ENCODE results near the gene NDUFA7. TPM values are rescaled to one million over a fixed set of nuclear protein-coding genes. Genes with fewer than 3 reads are reported as not detected.
A peak's percentile ranks its signal among the peaks of the same experiment; 100 is the strongest.

The NDUFA7 gene
- total RNA-seq, 1 donor from 2014 or later: 49.3 TPM

- Histone ChIP-seq H3K4me2 (ENCODE audit: low read length) (no peak overlapping the region), H3K9ac (ENCODE audit: low read length) (no peak overlapping the region), H3K27me3 (ENCODE audit: insufficient read depth, low read length) (no peaks in the 10 kb centered on the region), H3K4me3 (ENCODE audit: insufficient read depth, low read depth, low read length) (no peak overlapping the region), H3K27ac (ENCODE audit: low read depth, low read length) (no peak overlapping the region), H4K20me1 (ENCODE audit: insufficient read depth, low read length) (no peaks in the 10 kb centered on the region), H3K4me1 (ENCODE audit: insufficient read depth, low read length) (peaks cover 37% of the 10 kb centered on the region), H3K36me3 (ENCODE audit: insufficient read depth, low read length) (no peaks in the 10 kb centered on the region), H2AFZ (ENCODE audit: low read depth, low read length) (no peak overlapping the region), H3K9me3 (ENCODE audit: insufficient read depth, low read depth, low read length) (no peaks in the 10 kb centered on the region), H3K79me2 (ENCODE audit: insufficient read depth, low read length) (no peaks in the 10 kb centered on the region)
- TF ChIP-seq CTCF (IDR thresholded peaks at IDR 0.05; ENCODE audit: insufficient read depth, low read depth, low read length): no peak
- no peak for TF ChIP-seq EZH2 (IDR thresholded peaks at IDR 0.05; ENCODE audit: insufficient read depth, low read length)
- DNase-seq (ENCODE audit: low read depth) (no peak), FAIRE-seq (no peak)
- no peak overlapping the region for H3K27ac Mint-ChIP-seq (ENCODE audit: unreplicated experiment)
- H3K4me3 Mint-ChIP-seq (ENCODE audit: unreplicated experiment): no peak overlapping the region
- peaks cover 3% of the 10 kb centered on the region for H3K9me3 Mint-ChIP-seq (ENCODE audit: unreplicated experiment)
- H3K36me3 Mint-ChIP-seq (ENCODE audit: low read depth, unreplicated experiment): no peaks in the 10 kb centered on the region
- H3K4me1 Mint-ChIP-seq (ENCODE audit: low read depth, unreplicated experiment): peaks cover 26% of the 10 kb centered on the region
- H3K27me3 Mint-ChIP-seq (ENCODE audit: low read depth, unreplicated experiment): no peaks in the 10 kb centered on the region
These were observed 39.0 kb upstream of the NDUFA7 start for GRCh38 chr19:8360196-8360595.

- H3K4me1 Mint-ChIP-seq (ENCODE audit: low read depth, unreplicated experiment): peaks cover 28% of the 10 kb centered on the region
- Histone ChIP-seq H3K9ac (ENCODE audit: low read length) (no peak overlapping the region), H4K20me1 (ENCODE audit: insufficient read depth, low read length) (no peaks in the 10 kb centered on the region), H3K36me3 (ENCODE audit: insufficient read depth, low read length) (no peaks in the 10 kb centered on the region), H2AFZ (ENCODE audit: low read depth, low read length) (no peak overlapping the region), H3K27me3 (ENCODE audit: insufficient read depth, low read length) (no peaks in the 10 kb centered on the region), H3K27ac (ENCODE audit: low read depth, low read length) (no peak overlapping the region), H3K9me3 (ENCODE audit: insufficient read depth, low read depth, low read length) (no peaks in the 10 kb centered on the region), H3K4me1 (ENCODE audit: insufficient read depth, low read length) (peaks cover 37% of the 10 kb centered on the region), H3K79me2 (ENCODE audit: insufficient read depth, low read length) (no peaks in the 10 kb centered on the region), H3K4me2 (ENCODE audit: low read length) (no peak overlapping the region), H3K4me3 (ENCODE audit: insufficient read depth, low read depth, low read length) (no peak overlapping the region)
- H3K4me3 Mint-ChIP-seq (ENCODE audit: unreplicated experiment): no peak overlapping the region
- no peak for DNase-seq (ENCODE audit: low read depth)
- no peak overlapping the region for H3K27ac Mint-ChIP-seq (ENCODE audit: unreplicated experiment)
- H3K9me3 Mint-ChIP-seq (ENCODE audit: unreplicated experiment): peaks cover 3% of the 10 kb centered on the region
- no peak for FAIRE-seq
- H3K27me3 Mint-ChIP-seq (ENCODE audit: low read depth, unreplicated experiment): no peaks in the 10 kb centered on the region
- TF ChIP-seq CTCF (IDR thresholded peaks at IDR 0.05; ENCODE audit: insufficient read depth, low read depth, low read length) (no peak), EZH2 (IDR thresholded peaks at IDR 0.05; ENCODE audit: insufficient read depth, low read length) (no peak)
- H3K36me3 Mint-ChIP-seq (ENCODE audit: low read depth, unreplicated experiment): no peaks in the 10 kb centered on the region
These were observed 37.8 kb upstream of the NDUFA7 start for GRCh38 chr19:8358948-8359347.

- peak; percentile 27 for DNase-seq (ENCODE audit: low read depth)
- Mint-ChIP-seq H3K9me3 (ENCODE audit: unreplicated experiment) (peaks cover 3% of the 10 kb centered on the region), H3K27ac (ENCODE audit: unreplicated experiment) (peak overlapping the region; percentile 34), H3K27me3 (ENCODE audit: low read depth, unreplicated experiment) (no peaks in the 10 kb centered on the region), H3K36me3 (ENCODE audit: low read depth, unreplicated experiment) (no peaks in the 10 kb centered on the region), H3K4me3 (ENCODE audit: unreplicated experiment) (no peak overlapping the region), H3K4me1 (ENCODE audit: low read depth, unreplicated experiment) (peaks cover 21% of the 10 kb centered on the region)
- peaks cover 30% of the 10 kb centered on the region for H3K4me1 ChIP-seq (ENCODE audit: insufficient read depth, low read length)
- H3K4me3 ChIP-seq (ENCODE audit: insufficient read depth, low read depth, low read length): no peak overlapping the region
- no peak overlapping the region for H3K27ac ChIP-seq (ENCODE audit: low read depth, low read length)
- no peaks in the 10 kb centered on the region for H3K36me3 ChIP-seq (ENCODE audit: insufficient read depth, low read length)
- no peak for FAIRE-seq
- H3K27me3 ChIP-seq (ENCODE audit: insufficient read depth, low read length): no peaks in the 10 kb centered on the region
- no peak overlapping the region for H3K9ac ChIP-seq (ENCODE audit: low read length)
- no peaks in the 10 kb centered on the region for H3K9me3 ChIP-seq (ENCODE audit: insufficient read depth, low read depth, low read length)
- TF ChIP-seq EZH2 (IDR thresholded peaks at IDR 0.05; ENCODE audit: insufficient read depth, low read length) (no peak), CTCF (IDR thresholded peaks at IDR 0.05; ENCODE audit: insufficient read depth, low read depth, low read length) (no peak)
- H3K79me2 ChIP-seq (ENCODE audit: insufficient read depth, low read length): no peaks in the 10 kb centered on the region
- H2AFZ ChIP-seq (ENCODE audit: low read depth, low read length): no peak overlapping the region
- no peaks in the 10 kb centered on the region for H4K20me1 ChIP-seq (ENCODE audit: insufficient read depth, low read length)
- H3K4me2 ChIP-seq (ENCODE audit: low read length): no peak overlapping the region
These were observed 35.9 kb upstream of the NDUFA7 start for GRCh38 chr19:8357007-8357521.
